ENCODE measurements around the gene GLG1.

- TF ChIP-seq POLR2AphosphoS5 (IDR thresholded peaks at IDR 0.05; ENCODE audit: low read depth, low read length) (no peak), POLR2A (IDR thresholded peaks at IDR 0.05; ENCODE audit: low read depth, low read length) (no peak), TAF1 (IDR thresholded peaks at IDR 0.05; ENCODE audit: borderline replicate concordance, low read depth, low read length) (no peak)
Measured at GRCh38 chr16:74617206-74617788, 10.4 kb upstream of the GLG1 start.
